ENCODE data around the gene THADA.

DNA sequence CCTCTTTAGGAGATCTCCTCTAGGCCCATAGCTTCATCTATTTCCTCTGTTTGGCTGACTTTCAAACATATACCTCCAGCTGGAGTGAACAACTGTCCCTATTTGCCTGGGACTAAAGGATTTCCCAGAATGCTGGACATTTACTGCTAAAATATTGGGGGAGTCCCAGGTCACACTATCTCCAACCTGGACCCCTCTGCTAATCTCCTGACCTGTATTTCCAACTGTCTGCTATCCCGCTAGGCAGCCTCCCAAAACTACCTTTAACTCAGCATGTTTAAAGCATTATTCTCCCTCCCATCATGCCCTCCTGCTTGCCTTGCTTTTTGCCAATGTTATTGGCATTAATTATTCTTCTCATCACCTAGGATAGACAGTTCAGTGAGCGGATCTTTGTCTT lies 77.1 kb downstream of the THADA start:
- TF ChIP-seq, protein P1, sequence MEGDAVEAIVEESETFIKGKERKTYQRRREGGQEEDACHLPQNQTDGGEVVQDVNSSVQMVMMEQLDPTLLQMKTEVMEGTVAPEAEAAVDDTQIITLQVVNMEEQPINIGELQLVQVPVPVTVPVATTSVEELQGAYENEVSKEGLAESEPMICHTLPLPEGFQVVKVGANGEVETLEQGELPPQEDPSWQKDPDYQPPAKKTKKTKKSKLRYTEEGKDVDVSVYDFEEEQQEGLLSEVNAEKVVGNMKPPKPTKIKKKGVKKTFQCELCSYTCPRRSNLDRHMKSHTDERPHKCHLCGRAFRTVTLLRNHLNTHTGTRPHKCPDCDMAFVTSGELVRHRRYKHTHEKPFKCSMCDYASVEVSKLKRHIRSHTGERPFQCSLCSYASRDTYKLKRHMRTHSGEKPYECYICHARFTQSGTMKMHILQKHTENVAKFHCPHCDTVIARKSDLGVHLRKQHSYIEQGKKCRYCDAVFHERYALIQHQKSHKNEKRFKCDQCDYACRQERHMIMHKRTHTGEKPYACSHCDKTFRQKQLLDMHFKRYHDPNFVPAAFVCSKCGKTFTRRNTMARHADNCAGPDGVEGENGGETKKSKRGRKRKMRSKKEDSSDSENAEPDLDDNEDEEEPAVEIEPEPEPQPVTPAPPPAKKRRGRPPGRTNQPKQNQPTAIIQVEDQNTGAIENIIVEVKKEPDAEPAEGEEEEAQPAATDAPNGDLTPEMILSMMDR (IDR thresholded peaks at IDR 0.05) = no peak
- no peak for TF ChIP-seq EP300 (IDR thresholded peaks at IDR 0.05)
- TF ChIP-seq POLR2A (IDR thresholded peaks at IDR 0.05) = no peak
- no peak for TF ChIP-seq POLR2AphosphoS5 (IDR thresholded peaks at IDR 0.05)

Data from upper lobe of left lung (tissue), 4 donors.